Measurements from ENCODE around the gene PLOD2.

DNA sequence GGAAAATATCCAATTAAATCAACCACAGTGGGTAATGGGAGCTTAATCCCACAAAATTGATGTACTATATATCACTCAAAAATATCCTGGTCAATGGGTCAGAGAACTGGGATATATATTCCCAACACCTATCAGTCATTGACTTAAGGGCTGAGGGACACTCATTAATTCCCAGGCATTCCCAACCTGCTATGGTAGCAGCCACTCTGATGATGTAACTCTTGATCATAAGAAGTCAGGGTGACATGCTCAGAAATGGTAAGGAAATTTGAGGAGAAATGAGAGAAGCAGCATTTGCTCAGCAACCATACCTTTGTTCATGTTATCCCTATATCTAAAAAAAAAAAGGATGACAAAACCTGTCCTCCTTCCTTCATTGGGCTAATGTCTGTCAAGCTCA is 3.1 kb upstream of the PLOD2 start:
- TF ChIP-seq, protein P1, sequence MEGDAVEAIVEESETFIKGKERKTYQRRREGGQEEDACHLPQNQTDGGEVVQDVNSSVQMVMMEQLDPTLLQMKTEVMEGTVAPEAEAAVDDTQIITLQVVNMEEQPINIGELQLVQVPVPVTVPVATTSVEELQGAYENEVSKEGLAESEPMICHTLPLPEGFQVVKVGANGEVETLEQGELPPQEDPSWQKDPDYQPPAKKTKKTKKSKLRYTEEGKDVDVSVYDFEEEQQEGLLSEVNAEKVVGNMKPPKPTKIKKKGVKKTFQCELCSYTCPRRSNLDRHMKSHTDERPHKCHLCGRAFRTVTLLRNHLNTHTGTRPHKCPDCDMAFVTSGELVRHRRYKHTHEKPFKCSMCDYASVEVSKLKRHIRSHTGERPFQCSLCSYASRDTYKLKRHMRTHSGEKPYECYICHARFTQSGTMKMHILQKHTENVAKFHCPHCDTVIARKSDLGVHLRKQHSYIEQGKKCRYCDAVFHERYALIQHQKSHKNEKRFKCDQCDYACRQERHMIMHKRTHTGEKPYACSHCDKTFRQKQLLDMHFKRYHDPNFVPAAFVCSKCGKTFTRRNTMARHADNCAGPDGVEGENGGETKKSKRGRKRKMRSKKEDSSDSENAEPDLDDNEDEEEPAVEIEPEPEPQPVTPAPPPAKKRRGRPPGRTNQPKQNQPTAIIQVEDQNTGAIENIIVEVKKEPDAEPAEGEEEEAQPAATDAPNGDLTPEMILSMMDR (IDR thresholded peaks at IDR 0.05), result no peak
- TF ChIP-seq POLR2A (IDR thresholded peaks at IDR 0.05), result no peak
